Stomach (tissue), 9 donors: ENCODE measurements around the gene HCN2. TPM values are rescaled to one million over a fixed set of nuclear protein-coding genes. Genes with fewer than 3 reads are reported as not detected.

Experiments
- DNase-seq, 2 donors: peaks; one replicate each; pipeline versions ENCODE4 v3.0.0 to v3.0.0-alpha.2; 2013 to 2019
- H3K27ac ChIP-seq, 5 donors: fragments of 200-600 bp in 4 of 5; sonication (generic) in 4 of 5; one replicate each; pipeline ENCODE4 v1.5.1; 2013 to 2019; ENCODE audit warnings: mild to moderate bottlenecking in 1 of 5, moderate library complexity in 1 of 5
- H3K27me3 ChIP-seq, 3 donors: fragments of 200-600 bp; sonication (generic); one replicate each; pipeline ENCODE4 v1.5.1; 2017 to 2019; ENCODE audit warnings: mixed run types in 1 of 3
- H3K36me3 ChIP-seq, 4 donors: fragments of 200-600 bp; sonication (generic); 1 replicate in 3 of 4; 2 replicates in 1 of 4; pipeline ENCODE4 v1.5.1; 2016 to 2019
- H3K4me1 ChIP-seq, 4 donors: fragments of 200-600 bp; sonication (generic); one replicate each; pipeline ENCODE4 v1.5.1; 2016 to 2019
- H3K4me3 ChIP-seq, 4 donors: fragments of 200-600 bp; sonication (generic) in 3 of 4; one replicate each; pipeline ENCODE4 v1.5.1; 2016 to 2019; ENCODE audit warnings: mild to moderate bottlenecking in 1 of 4
- H3K9me3 ChIP-seq, 4 donors: fragments of 200-600 bp; sonication (generic); one replicate each; pipeline ENCODE4 v1.5.1; 2016 to 2019
- EP300 ChIP-seq: sonication (generic); formaldehyde crosslinking; IDR thresholded peaks from one replicate; pipeline ENCODE4 v1.6.1; 2017; ENCODE audit warnings: antibody characterized with exemption
- POLR2A ChIP-seq, 4 donors: fragments of 450-650 bp; IDR thresholded peaks; one replicate each; pipeline ENCODE4 v1.6.1; 2016; ENCODE audit warnings: antibody characterized with exemption in 4 of 4, control low read depth in 2 of 4, mild to moderate bottlenecking in 1 of 4, moderate library complexity in 1 of 4
- POLR2AphosphoS5 ChIP-seq, 3 donors: sonication (generic); formaldehyde crosslinking; IDR thresholded peaks; one replicate each; pipeline ENCODE4 v1.6.1; 2016; ENCODE audit warnings: antibody characterized with exemption in 3 of 3
- WGBS, 5 donors: extraction: QIAGEN DNeasy Blood & Tissue Kit in 3 of 5; methylation state at CpG; one replicate each; pipeline versions ENCODE4 v1.1.5 to v1.1.7; 2013 to 2018; 5-methylcytosine and 5-hydroxymethylcytosine counted together
- intact Hi-C: fragments of 100-400 bp; cut with DNase I; formaldehyde crosslinking; loops from one replicate; pipeline ENCODE4 v1.15.1; 2023; ENCODE audit warnings: low total_unique reads
- polyA plus RNA-seq, 3 donors: library from polyadenylated mRNA; stranded (reverse); fragments of 200-250 nt; gene quantifications; one replicate each; pipeline ENCODE4 v1.2.3, GENCODE V29; 2013
- total RNA-seq, 5 donors: library from RNA; depleted of rRNA; stranded (reverse); fragments of >200 nt; gene quantifications; one replicate each; pipeline versions ENCODE4 v1.1.0 to v1.2.3, GENCODE V29; 2014 to 2016
- TF ChIP-seq, protein P1 (sequence below), 7 experiments: fragments of 450-650 bp in 4 of 7; fragments of 200-600 bp in 3 of 7; sonication (generic) in 3 of 7; IDR thresholded peaks; one replicate each; pipeline ENCODE4 v1.5.1; 2016 to 2019; ENCODE audit warnings: antibody characterized with exemption in 7 of 7, control low read depth in 2 of 7, mild to moderate bottlenecking in 1 of 7
- donor health status: healthy with polysubstance abuse.
- donor health status: Bipolar disorder and iron deficiency.
- donor health status: healthy.

The HCN2 gene
- total and polyA plus RNA-seq, 8 donors, result 0.10 to 0.18 (median 0.15) TPM; not detected in 5

DNA sequence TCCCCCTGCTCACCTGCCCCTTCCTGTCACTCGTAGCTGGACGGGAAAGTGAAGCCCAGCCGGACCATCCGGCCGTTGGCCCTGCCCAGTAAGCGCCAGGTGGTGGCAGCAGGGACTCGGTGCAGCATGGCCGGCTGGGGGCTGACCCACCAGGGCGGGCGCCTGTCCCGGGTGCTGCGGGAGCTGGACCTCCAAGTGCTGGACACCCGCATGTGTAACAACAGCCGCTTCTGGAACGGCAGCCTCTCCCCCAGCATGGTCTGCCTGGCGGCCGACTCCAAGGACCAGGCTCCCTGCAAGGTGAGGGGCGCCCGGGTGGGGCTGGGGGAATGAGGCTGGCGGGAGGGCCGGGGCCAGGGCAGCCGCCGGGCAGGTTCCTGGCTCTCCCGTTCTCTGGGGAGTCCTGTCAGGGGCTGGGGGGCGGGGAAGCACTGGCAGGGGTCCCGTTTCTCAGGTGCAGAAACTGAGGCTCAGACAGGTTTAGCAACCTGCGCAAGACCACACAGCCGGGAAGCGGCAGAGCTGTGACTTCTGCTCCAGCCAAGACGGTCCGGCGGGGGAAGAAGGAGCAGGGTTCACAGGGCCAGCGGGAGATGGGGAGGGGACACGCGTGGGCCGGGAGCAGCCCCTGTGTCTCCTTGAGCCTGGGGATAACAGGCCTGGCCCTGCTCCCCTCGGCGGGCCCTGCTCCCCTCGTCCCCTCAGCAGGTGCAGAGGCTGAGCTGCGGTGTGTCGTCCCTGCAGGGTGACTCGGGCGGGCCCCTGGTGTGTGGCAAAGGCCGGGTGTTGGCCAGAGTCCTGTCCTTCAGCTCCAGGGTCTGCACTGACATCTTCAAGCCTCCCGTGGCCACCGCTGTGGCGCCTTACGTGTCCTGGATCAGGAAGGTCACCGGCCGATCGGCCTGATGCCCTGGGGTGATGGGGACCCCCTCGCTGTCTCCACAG lies 40.5 kb upstream of the HCN2 start:
- no peak overlapping the region for H3K27ac ChIP-seq
- H3K4me1 ChIP-seq, result peaks cover 0 to 12% (median 8%) of the 10 kb centered on the region in 4 donors
- WGBS, 5 donors, result 64 to 84% (median 70%) methylated on average over 21 to 52 of the region's 52 CpGs
- DNase-seq, result no peak
- H3K36me3 ChIP-seq, result no peaks in the 10 kb centered on the region
- H3K27me3 ChIP-seq, result peaks cover 0 to 67% (median 3%) of the 10 kb centered on the region in 3 donors
- no peak for TF ChIP-seq EP300
- TF ChIP-seq POLR2A (IDR thresholded peaks at IDR 0.05), result no peak
- H3K9me3 ChIP-seq, result no peaks in the 10 kb centered on the region
- intact Hi-C loops, result no loop called here
- H3K4me3 ChIP-seq, result no peak overlapping the region

DNA sequence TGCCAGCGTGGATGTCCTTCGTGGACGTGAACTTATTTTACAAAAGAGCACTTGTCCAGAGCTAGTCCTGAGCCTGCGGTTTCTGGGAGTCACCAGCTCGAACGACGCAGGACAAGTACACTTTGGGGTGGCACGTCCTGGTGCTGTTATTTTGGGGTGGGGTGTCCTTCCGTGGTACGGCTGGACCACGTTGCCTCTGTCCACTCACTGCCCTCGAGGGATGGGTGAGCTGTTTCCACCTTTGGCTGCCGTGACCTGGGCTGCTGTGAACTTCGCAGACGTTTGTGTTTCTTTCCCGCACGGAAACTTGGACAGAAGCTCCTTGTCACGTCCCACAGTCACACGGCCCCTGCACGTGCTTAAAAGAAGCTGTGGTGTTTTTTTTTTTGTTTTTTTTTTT lies 34.9 kb upstream of the HCN2 start:
- H3K36me3 ChIP-seq, result no peaks in the 10 kb centered on the region

DNA sequence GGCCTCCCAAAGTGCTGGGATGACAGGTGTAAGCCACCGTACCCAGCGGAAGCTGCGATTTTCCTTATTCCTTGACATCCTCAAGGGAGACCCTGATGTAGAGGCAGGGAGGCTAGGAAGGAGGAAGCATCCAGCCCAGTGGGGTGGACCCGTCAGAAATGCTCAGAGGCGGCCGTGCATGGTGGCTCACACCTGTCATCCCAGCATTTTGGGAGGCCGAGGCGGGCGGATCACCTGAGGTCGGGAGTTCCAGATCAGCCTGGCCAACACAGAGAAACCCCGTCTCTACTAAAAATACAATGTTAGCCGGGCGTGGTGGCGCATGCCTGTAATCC lies 34.2 kb upstream of the HCN2 start:
- H3K27ac ChIP-seq, result peak overlapping the region in 2 of 5 donors; percentile 35 to 39
- intact Hi-C loops, result no loop called here
- H3K9me3 ChIP-seq, result no peaks in the 10 kb centered on the region
- 84 to 93% (median 90%) methylated on average over 12 to 14 of the region's 14 CpGs for WGBS, 5 donors
- no peaks in the 10 kb centered on the region for H3K36me3 ChIP-seq
- no peak for DNase-seq
- no peak overlapping the region for H3K4me3 ChIP-seq
- H3K27me3 ChIP-seq, result peaks cover 0 to 25% (median 0%) of the 10 kb centered on the region in 3 donors
- H3K4me1 ChIP-seq, result peaks cover 8 to 36% (median 25%) of the 10 kb centered on the region in 4 donors
- TF ChIP-seq EP300 (no peak), POLR2A (IDR thresholded peaks at IDR 0.05) (no peak), POLR2AphosphoS5 (IDR thresholded peaks at IDR 0.05) (no peak)
- TF ChIP-seq, protein P1, sequence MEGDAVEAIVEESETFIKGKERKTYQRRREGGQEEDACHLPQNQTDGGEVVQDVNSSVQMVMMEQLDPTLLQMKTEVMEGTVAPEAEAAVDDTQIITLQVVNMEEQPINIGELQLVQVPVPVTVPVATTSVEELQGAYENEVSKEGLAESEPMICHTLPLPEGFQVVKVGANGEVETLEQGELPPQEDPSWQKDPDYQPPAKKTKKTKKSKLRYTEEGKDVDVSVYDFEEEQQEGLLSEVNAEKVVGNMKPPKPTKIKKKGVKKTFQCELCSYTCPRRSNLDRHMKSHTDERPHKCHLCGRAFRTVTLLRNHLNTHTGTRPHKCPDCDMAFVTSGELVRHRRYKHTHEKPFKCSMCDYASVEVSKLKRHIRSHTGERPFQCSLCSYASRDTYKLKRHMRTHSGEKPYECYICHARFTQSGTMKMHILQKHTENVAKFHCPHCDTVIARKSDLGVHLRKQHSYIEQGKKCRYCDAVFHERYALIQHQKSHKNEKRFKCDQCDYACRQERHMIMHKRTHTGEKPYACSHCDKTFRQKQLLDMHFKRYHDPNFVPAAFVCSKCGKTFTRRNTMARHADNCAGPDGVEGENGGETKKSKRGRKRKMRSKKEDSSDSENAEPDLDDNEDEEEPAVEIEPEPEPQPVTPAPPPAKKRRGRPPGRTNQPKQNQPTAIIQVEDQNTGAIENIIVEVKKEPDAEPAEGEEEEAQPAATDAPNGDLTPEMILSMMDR (IDR thresholded peaks at IDR 0.05), result no peak

More for the DNA sequence above, 34.9 kb upstream of the HCN2 start:
- Histone ChIP-seq H3K9me3 (no peaks in the 10 kb centered on the region), H3K4me1 (peaks cover 8 to 36% (median 25%) of the 10 kb centered on the region in 4 donors), H3K27me3 (peaks cover 0 to 30% (median 0%) of the 10 kb centered on the region in 3 donors), H3K27ac (no peak overlapping the region), H3K4me3 (no peak overlapping the region)
- intact Hi-C loops, result no loop called here
- WGBS, 5 donors, result 61 to 80% (median 71%) methylated on average over 20 of the region's 20 CpGs
- DNase-seq, result no peak
- TF ChIP-seq EP300 (no peak), POLR2AphosphoS5 (IDR thresholded peaks at IDR 0.05) (no peak), POLR2A (IDR thresholded peaks at IDR 0.05) (no peak)
- TF ChIP-seq, protein P1 (IDR thresholded peaks at IDR 0.05), result no peak

DNA sequence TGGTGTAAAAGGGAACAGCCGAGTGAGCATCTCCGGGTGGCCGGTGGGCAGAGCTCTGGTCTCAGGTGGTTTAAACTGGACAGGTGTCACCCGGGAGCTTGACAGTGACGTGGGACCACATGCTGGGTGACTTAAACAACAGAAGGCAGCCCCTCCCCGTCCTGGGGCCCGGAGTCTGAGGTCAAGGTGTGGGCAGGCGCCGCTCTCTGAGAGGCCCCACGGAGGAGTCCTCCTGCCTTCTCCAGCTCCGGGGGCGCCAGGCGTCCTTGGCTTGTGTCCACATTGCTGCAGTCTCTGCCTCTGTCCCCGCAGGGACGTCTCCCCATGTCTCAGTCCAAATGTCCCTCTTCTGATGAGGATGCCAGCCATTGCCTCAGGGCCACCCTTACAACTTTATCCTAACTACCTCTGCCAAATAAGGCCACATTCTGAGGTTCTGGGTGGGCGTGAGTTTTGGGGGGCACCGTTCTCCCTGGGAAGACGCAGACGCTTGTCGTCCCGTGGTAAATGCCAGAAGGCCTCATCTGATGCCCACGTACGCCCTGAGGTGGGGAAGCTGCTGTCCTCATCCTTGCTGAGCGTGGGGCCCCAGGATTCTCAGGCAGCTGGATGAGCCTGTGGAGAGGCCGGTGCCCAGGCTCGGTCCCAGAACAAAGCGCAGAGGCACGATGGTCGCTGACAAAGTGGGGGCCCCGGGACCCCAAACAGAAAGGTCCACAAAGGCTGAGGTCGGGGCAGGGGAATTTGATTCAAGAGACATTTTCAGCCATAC lies 32.9 kb upstream of the HCN2 start:
- no peak for DNase-seq
- TF ChIP-seq, protein P1 (IDR thresholded peaks at IDR 0.05), result no peak
- TF ChIP-seq POLR2A (IDR thresholded peaks at IDR 0.05), result no peak
- no peak for TF ChIP-seq POLR2AphosphoS5 (IDR thresholded peaks at IDR 0.05)
- no peak for TF ChIP-seq EP300
- Histone ChIP-seq H3K4me1 (peaks cover 8 to 27% (median 19%) of the 10 kb centered on the region in 4 donors), H3K27ac (peak overlapping the region in 2 of 5 donors; percentile 26 to 39), H3K9me3 (no peaks in the 10 kb centered on the region), H3K4me3 (no peak overlapping the region), H3K36me3 (no peaks in the 10 kb centered on the region), H3K27me3 (peaks cover 0 to 14% (median 0%) of the 10 kb centered on the region in 3 donors)
- intact Hi-C loops, result no loop called here
- 73 to 84% (median 79%) methylated on average over 16 to 31 of the region's 31 CpGs for WGBS, 5 donors
